Measurements from ENCODE around the gene RAB4B.
A peak's percentile ranks its signal among the peaks of the same experiment; 100 is the strongest.
"Not testable (repeated sequence)": the region's sequence is repeated elsewhere in the genome, so short reads cannot be mapped to it uniquely, and the experiment has no call there.

DNA sequence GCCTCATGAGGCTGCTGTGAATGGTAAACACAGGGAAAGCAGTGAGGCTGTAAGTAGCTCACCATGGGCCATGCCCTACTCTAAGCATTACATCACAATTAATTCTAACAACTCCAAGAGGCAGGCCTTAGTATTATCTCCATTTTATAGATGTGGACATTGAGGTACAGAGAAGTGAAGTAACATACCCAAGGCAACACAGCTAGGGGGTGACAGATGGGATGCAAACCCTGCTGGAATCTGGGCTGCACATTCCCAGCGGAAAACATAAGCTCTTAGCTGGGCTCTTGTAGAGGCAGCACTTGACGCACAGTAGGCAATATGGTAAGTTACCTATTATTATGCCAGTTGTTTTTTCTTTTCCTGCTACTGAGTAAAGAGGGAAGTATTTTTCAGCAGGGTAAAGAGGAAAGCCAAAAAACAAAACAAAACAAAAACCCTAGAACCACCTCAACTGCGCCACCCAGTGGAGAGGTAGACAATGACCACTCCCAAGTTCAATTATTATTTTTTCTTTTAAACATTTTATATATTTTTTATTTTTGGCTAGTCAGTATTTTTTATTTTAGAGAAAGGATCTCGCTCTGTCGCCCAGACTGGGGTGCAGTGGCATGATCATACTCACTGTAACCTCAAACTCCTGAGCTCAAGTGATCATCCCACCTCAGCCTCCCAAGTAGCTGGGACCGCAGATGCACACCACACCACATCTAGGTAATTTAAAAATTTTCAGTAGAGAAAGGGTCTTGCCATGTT is 41.6 kb downstream of the RAB4B start:
- TF ChIP-seq, protein P1, sequence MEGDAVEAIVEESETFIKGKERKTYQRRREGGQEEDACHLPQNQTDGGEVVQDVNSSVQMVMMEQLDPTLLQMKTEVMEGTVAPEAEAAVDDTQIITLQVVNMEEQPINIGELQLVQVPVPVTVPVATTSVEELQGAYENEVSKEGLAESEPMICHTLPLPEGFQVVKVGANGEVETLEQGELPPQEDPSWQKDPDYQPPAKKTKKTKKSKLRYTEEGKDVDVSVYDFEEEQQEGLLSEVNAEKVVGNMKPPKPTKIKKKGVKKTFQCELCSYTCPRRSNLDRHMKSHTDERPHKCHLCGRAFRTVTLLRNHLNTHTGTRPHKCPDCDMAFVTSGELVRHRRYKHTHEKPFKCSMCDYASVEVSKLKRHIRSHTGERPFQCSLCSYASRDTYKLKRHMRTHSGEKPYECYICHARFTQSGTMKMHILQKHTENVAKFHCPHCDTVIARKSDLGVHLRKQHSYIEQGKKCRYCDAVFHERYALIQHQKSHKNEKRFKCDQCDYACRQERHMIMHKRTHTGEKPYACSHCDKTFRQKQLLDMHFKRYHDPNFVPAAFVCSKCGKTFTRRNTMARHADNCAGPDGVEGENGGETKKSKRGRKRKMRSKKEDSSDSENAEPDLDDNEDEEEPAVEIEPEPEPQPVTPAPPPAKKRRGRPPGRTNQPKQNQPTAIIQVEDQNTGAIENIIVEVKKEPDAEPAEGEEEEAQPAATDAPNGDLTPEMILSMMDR (conservative IDR thresholded peaks at IDR 0.05; ENCODE audit: low read length) = peak; percentile 61
- TF ChIP-seq EZH2phosphoT487 (IDR thresholded peaks at IDR 0.05; ENCODE audit: borderline replicate concordance) = not testable (repeated sequence)

Data from Loucy (cell line).